Lung (tissue), 12 donors: Measurements from ENCODE around the gene CTDNEP1. TPM values are rescaled to one million over a fixed set of nuclear protein-coding genes. Genes with fewer than 3 reads are reported as not detected.

Experiments used
- ATAC-seq: fragments of 200-7000 bp; cut with Tn5 transposase; one replicate; pipeline ENCODE4 v1.9.1; 2020; ENCODE audit warnings: moderate number of reproducible peaks; ENCODE audit not compliant: insufficient read depth, low FRiP score
- DNase-seq, 3 donors: peaks; one replicate each; pipeline ENCODE4 v3.0.0-alpha.2; 2013 to 2017
- H3K27ac ChIP-seq, 2 donors: one replicate each; pipeline ENCODE4 v1.5.1; 2013; ENCODE audit warnings: mild to moderate bottlenecking in 2 of 2, moderate library complexity in 2 of 2, control low read depth in 1 of 2, inconsistent platforms in 1 of 2, low read depth in 1 of 2, low read length in 1 of 2
- H3K27me3 ChIP-seq, 3 donors: one replicate each; pipeline ENCODE4 v1.5.1; 2013; ENCODE audit warnings: low read length in 2 of 3; ENCODE audit not compliant: control insufficient read depth in 3 of 3, insufficient read depth in 3 of 3
- H3K36me3 ChIP-seq, 4 donors: one replicate each; pipeline ENCODE4 v1.5.1; 2013; ENCODE audit warnings: low read length in 4 of 4, mild to moderate bottlenecking in 1 of 4, moderate library complexity in 1 of 4; ENCODE audit not compliant: control insufficient read depth in 4 of 4, insufficient read depth in 4 of 4
- H3K4me1 ChIP-seq, 5 donors: one replicate each; pipeline ENCODE4 v1.5.1; 2013; ENCODE audit warnings: low read length in 5 of 5, mild to moderate bottlenecking in 2 of 5, moderate library complexity in 1 of 5; ENCODE audit not compliant: control insufficient read depth in 5 of 5, insufficient read depth in 5 of 5
- H3K4me3 ChIP-seq: one replicate; pipeline ENCODE4 v1.5.1; 2013; ENCODE audit warnings: mild to moderate bottlenecking, control low read depth, moderate library complexity
- H3K9ac ChIP-seq, 2 donors: one replicate each; pipeline ENCODE4 v1.5.1; 2013; ENCODE audit warnings: low read length in 2 of 2, control low read depth in 1 of 2; ENCODE audit not compliant: insufficient read depth in 1 of 2
- H3K9me3 ChIP-seq, 4 donors: one replicate each; pipeline ENCODE4 v1.5.1; 2013; ENCODE audit warnings: low read length in 3 of 4, mild to moderate bottlenecking in 1 of 4, moderate library complexity in 1 of 4; ENCODE audit not compliant: control insufficient read depth in 4 of 4, insufficient read depth in 3 of 4
- CTCF ChIP-seq: IDR thresholded peaks from 2 replicates; pipeline ENCODE4 v1.5.1; 2012; ENCODE audit warnings: mild to moderate bottlenecking; ENCODE audit errors: control extremely low read depth, extremely low read depth
- WGBS, 2 donors: extraction: QIAGEN DNeasy Blood & Tissue Kit; methylation state at CpG; one replicate each; pipeline ENCODE4 v1.1.7; 2013; 5-methylcytosine and 5-hydroxymethylcytosine counted together
- polyA plus RNA-seq, 2 donors: library from polyadenylated mRNA; stranded (reverse); fragments of 200-250 nt; gene quantifications; one replicate each; pipeline ENCODE4 v1.2.1, GENCODE V29; 2013
- total RNA-seq, 2 donors: library from RNA; depleted of rRNA in 1 of 2; stranded (reverse); fragments of >200 nt in 1 of 2; gene quantifications; one replicate each; pipeline ENCODE4 v1.2.1, GENCODE V29; 2014 to 2021
- donor health status: control.
- donor health status: control.
- donor health status: Bipolar disorder and iron deficiency.
- donor health status: healthy.
- donor health status: DM: yes; HTN: yes; CAD: no.

CTDNEP1 gene
- total and polyA plus RNA-seq, 4 donors, result 72.5 to 126 (median 90.3) TPM

- Histone ChIP-seq H3K4me1 (peaks cover 6 to 32% (median 16%) of the 10 kb centered on the region in 5 donors), H3K27me3 (no peaks in the 10 kb centered on the region), H3K36me3 (peaks cover 5 to 55% (median 25%) of the 10 kb centered on the region in 4 donors), H3K9me3 (no peaks in the 10 kb centered on the region), H3K27ac (peak overlapping the region in 1 of 2 donors; percentile 3), H3K4me3 (no peak overlapping the region), H3K9ac (no peak overlapping the region)
- no peak for TF ChIP-seq CTCF
- ATAC-seq, result no peak
- 87 to 91% methylated on average over 15 of the region's 15 CpGs for whole genome bisulfite sequencing, 2 donors
- DNase-seq, result no peak
Observed at GRCh38 chr17:7222093-7222971, 29.2 kb downstream of the CTDNEP1 start.

DNA sequence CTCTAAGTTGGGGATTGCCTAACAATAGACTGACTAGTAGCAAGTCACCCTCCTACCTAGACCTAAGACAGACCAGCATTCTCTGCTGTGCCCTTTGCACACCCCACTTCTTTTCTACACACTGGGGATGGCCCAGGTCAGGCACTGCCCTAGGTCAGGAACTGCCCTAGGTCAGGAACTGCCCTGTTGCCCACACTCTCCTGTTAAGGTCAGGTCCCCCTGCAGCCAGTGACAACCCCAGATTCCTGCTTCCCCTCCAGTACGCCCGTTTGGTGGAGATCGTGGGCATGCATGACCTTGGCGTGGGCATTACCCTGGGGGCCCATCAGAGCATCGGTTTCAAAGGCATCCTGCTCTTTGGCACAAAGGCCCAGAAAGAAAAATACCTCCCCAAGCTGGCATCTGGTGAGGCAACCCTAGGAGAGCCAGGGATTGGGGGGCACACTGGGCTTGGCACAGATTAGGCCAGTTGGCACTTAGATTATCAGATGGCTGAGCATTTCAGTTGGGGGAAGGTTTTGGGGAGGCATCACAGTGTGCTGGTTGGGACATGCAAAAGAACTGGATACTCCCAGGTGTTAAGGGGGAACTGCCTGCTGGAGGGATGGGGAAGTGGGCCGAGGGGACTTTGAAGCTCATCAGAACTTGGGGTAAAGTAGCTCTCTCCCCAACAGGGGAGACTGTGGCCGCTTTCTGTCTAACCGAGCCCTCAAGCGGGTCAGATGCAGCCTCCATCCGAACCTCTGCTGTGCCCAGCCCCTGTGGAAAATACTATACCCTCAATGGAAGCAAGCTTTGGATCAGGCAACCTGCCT, 30.0 kb downstream of the CTDNEP1 start:
- Histone ChIP-seq H3K9ac (no peak overlapping the region), H3K27ac (peak overlapping the region in 1 of 2 donors; percentile 96), H3K27me3 (no peaks in the 10 kb centered on the region), H3K4me3 (no peak overlapping the region), H3K4me1 (peaks cover 6 to 36% (median 16%) of the 10 kb centered on the region in 5 donors), H3K9me3 (no peaks in the 10 kb centered on the region), H3K36me3 (peaks cover 5 to 47% (median 19%) of the 10 kb centered on the region in 4 donors)
- WGBS, 2 donors, result 72 to 78% methylated on average over 10 of the region's 10 CpGs
- DNase-seq (no peak), ATAC-seq (no peak)
- no peak for TF ChIP-seq CTCF

DNA sequence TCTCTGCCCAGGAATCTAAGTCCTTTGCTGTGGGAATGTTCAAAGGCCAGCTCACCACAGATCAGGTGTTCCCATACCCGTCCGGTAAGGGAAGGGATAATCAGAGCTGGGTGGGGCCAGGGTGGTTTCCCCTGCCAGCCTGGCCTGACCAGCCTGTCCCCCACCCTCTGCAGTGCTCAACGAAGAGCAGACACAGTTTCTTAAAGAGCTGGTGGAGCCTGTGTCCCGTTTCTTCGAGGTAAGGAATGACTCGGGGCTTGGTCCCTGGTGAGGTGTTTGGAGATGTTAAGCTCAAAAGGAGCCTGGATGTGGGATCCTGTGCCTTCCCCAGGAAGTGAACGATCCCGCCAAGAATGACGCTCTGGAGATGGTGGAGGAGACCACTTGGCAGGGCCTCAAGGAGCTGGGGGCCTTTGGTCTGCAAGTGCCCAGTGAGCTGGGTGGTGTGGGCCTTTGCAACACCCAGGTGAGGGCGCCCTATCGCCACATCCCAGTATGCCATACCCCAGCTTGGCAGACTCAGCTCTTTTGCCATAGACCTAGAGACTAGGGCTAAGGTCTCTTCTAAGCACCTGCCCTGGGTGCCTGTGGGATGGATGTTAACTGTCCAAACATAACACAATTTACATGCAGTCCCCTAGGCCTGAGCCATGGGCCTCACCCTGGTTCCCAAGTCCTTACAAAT, 30.8 kb downstream of the CTDNEP1 start:
- peaks cover 6 to 43% (median 20%) of the 10 kb centered on the region in 5 donors for H3K4me1 ChIP-seq
- H3K4me3 ChIP-seq, result peak overlapping the region; percentile 83
- ATAC-seq (no peak), DNase-seq (peak; percentile 42 to 54 (median 52))
- H3K36me3 ChIP-seq, result peaks cover 5 to 39% (median 15%) of the 10 kb centered on the region in 4 donors
- 19 to 26% methylated on average over 11 of the region's 11 CpGs for WGBS, 2 donors
- H3K9ac ChIP-seq, result peak overlapping the region; percentile 63 to 80
- H3K9me3 ChIP-seq, result no peaks in the 10 kb centered on the region
- no peaks in the 10 kb centered on the region for H3K27me3 ChIP-seq
- peak overlapping the region; percentile 96 to 98 for H3K27ac ChIP-seq
- no peak for TF ChIP-seq CTCF
